SH-SY5Y (cell line): Measurements from ENCODE around the gene GALR1.

Experiments used
- GATA2 ChIP-seq: IDR thresholded peaks from 2 replicates; pipeline ENCODE4 v1.6.1; 2011; ENCODE audit warnings: mild to moderate bottlenecking, low read depth, low read length
- GATA3 ChIP-seq: IDR thresholded peaks from 2 replicates; pipeline ENCODE4 v1.6.1; 2011; ENCODE audit warnings: low read depth, mild to moderate bottlenecking, low read length, moderate library complexity

- TF ChIP-seq GATA2 (no peak), GATA3 (no peak)
Measured at GRCh38 chr18:77323640-77324299, 74.1 kb downstream of the GALR1 start.
